RWPE2 (cell line): ENCODE data around the gene NCK1.

ENCODE experiments used
- ATAC-seq: fragments of 200-7000 bp; cut with Tn5 transposase; 3 replicates; pipeline ENCODE4 v1.9.1; 2021; ENCODE audit warnings: low read depth
- DNase-seq: peaks from one replicate; pipeline ENCODE4 v3.0.0-alpha.2; 2020; ENCODE audit warnings: low spot score
- H3K27ac ChIP-seq: fragments of 450-650 bp; 2 replicates; pipeline ENCODE4 v1.5.1; 2017; ENCODE audit warnings: mild to moderate bottlenecking; ENCODE audit not compliant: poor library complexity, severe bottlenecking
- H3K27me3 ChIP-seq: fragments of 250-450 bp; sonication (Bioruptor Pico); 2 replicates; pipeline ENCODE4 v1.5.1; 2021; ENCODE audit warnings: mild to moderate bottlenecking, moderate library complexity; ENCODE audit not compliant: insufficient read depth, poor library complexity, severe bottlenecking
- H3K36me3 ChIP-seq: fragments of 250-450 bp; sonication (Bioruptor Pico); 2 replicates; pipeline ENCODE4 v1.5.1; 2020; ENCODE audit warnings: low read depth, mild to moderate bottlenecking, moderate library complexity
- H3K4me1 ChIP-seq: fragments of 250-450 bp; sonication (Bioruptor Pico); 2 replicates; pipeline ENCODE4 v1.5.1; 2021; ENCODE audit warnings: mild to moderate bottlenecking, moderate library complexity; ENCODE audit not compliant: insufficient read depth, poor library complexity, severe bottlenecking
- H3K4me3 ChIP-seq: fragments of 250-450 bp; sonication (Bioruptor Pico); 2 replicates; pipeline ENCODE4 v1.5.1; 2021; ENCODE audit warnings: mild to moderate bottlenecking, moderate library complexity; ENCODE audit not compliant: severe bottlenecking
- H3K9me3 ChIP-seq: fragments of 250-450 bp; sonication (Bioruptor Pico); 2 replicates; pipeline ENCODE4 v1.5.1; 2021; ENCODE audit warnings: mild to moderate bottlenecking, moderate library complexity; ENCODE audit not compliant: severe bottlenecking
- CTCF ChIP-seq: fragments of 450-650 bp; IDR thresholded peaks from one replicate; pipeline ENCODE4 v1.5.1; 2017; ENCODE audit warnings: mild to moderate bottlenecking, moderate library complexity; ENCODE audit not compliant: poor library complexity, severe bottlenecking

NCK1 gene

GRCh38 chr3:136836511-136837156, 25.4 kb upstream of the NCK1 start:
- Histone ChIP-seq H3K4me3 (no peak overlapping the region), H3K27me3 (no peaks in the 10 kb centered on the region), H3K4me1 (peaks cover 9% of the 10 kb centered on the region), H3K27ac (no peak overlapping the region), H3K36me3 (no peaks in the 10 kb centered on the region), H3K9me3 (no peaks in the 10 kb centered on the region)
- DNase-seq (no peak), ATAC-seq (no peak)
- TF ChIP-seq CTCF, result no peak

DNA sequence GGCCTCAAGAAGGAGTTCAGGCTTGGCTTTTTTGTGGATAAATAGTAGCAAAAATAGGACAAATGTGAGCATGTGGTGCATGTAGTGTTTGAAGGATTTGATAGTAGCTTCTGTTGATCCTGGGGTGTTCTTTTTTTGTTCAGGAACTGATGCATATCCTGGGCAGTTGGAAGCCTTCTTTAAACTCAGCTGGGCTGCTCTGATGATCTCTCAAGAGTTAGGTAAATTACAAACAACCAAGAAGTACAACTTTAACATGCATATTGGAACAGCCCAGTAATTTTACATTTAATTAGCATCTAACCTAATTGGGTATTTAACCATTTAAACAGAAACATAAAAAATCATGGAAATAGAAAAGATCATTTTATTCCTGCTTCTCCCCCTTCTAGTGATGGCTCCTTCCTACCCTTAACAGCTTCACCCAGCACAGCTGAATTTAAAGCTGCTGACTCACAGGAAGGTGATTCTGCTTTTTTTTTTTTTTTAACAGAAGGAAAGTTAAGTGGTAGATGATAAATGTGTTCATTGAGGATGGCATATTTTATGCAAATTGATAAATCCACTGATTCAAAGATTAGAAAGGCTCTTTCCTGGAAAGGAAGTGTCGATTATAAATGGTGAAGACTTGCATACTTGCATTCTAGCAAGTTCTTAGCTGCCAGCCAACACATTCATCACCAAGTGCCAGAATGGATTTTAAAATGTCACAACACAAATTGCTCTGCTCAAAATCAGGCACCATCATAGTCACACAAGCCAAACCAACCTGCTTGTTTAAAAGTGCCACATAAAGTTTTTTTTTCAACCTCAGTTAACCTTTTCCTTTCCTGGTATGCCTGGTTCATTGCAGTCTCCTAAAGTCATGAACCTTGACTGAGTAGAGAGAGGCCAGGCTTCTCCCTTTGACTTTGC, 23.1 kb upstream of the NCK1 start:
- Histone ChIP-seq H3K4me1 (peaks cover 9% of the 10 kb centered on the region), H3K27ac (peak overlapping the region; percentile 27), H3K4me3 (no peak overlapping the region), H3K27me3 (no peaks in the 10 kb centered on the region), H3K9me3 (no peaks in the 10 kb centered on the region), H3K36me3 (no peaks in the 10 kb centered on the region)
- peak; percentile 63 for ATAC-seq
- TF ChIP-seq CTCF, result no peak
- DNase-seq, result no peak

DNA sequence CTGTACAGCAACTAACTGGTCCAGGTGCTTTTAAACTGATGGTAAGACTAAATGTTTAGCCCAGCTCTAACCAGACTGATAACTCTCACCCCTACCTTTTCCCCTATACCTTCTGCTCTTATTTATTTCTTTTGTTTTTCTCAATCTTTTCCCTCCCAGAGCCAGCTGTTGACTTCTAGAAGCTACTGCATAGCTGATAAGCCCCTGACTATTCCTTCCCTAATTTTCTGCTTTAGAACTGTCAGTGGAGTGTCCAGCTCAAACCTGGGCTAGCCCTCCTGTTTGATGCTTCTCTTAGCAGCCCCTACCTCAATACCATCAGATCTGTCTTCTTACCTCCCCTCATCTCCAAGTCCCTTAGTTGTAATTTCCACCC, 22.5 kb upstream of the NCK1 start:
- no peak for TF ChIP-seq CTCF
- no peak overlapping the region for H3K4me3 ChIP-seq
- ATAC-seq (no peak), DNase-seq (no peak)
- H3K4me1 ChIP-seq, result peaks cover 9% of the 10 kb centered on the region
- no peaks in the 10 kb centered on the region for H3K9me3 ChIP-seq
- H3K27me3 ChIP-seq, result no peaks in the 10 kb centered on the region
- no peaks in the 10 kb centered on the region for H3K36me3 ChIP-seq
- H3K27ac ChIP-seq, result peak overlapping the region; percentile 27

DNA sequence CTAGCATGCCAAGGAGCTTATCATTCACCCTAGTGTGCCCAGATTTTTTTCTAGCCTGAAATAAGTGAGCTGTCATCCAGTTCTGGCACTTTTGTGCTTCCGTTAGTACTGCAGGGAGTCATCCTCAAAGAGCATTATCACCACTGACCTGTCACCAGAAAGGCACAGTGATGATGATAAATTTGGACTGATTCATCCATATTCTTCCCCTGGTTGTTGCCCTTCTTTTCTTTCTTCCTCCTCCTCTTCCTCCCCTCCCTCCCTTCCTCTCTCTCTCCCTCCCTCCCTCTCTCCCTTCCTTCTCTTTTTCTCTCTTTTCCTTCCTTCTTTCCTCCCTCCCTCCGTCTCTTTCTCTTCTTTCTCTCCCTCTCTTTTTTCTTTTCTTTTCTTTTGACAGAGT, 21.8 kb upstream of the NCK1 start:
- no peak overlapping the region for H3K4me3 ChIP-seq
- peaks cover 9% of the 10 kb centered on the region for H3K4me1 ChIP-seq
- H3K27me3 ChIP-seq, result no peaks in the 10 kb centered on the region
- ATAC-seq (no peak), DNase-seq (no peak)
- TF ChIP-seq CTCF, result no peak
- no peaks in the 10 kb centered on the region for H3K9me3 ChIP-seq
- H3K36me3 ChIP-seq, result peaks cover 4% of the 10 kb centered on the region; the same call in 1 of the 2 replicates
- H3K27ac ChIP-seq, result no peak overlapping the region

DNA sequence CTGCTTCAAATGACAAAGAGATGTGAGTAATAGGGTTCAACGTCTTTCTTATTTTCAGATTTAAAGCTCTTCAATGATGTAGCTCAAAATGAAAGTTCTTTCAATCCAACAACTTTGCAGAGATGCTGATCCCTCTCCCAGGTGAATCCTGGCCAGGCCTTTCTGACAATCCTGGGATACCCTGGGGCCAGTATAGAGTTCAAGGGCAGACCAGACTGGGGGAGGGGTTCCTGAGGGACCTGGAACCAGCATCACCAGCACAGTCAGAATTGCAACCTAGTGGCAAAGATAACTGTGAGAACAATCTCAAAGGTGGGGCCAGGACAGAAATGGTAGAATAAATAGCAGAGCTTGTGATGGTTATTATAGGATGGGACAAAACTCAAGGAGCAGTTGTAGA, 19.7 kb upstream of the NCK1 start:
- no peak overlapping the region for H3K27ac ChIP-seq

More for the DNA sequence above, 19.7 kb upstream of the NCK1 start:
- peaks cover 9% of the 10 kb centered on the region for H3K4me1 ChIP-seq
- no peak for ATAC-seq
- no peaks in the 10 kb centered on the region for H3K27me3 ChIP-seq
- TF ChIP-seq CTCF, result no peak
- H3K9me3 ChIP-seq, result no peaks in the 10 kb centered on the region
- peaks cover 6% of the 10 kb centered on the region; the same call in 1 of the 2 replicates for H3K36me3 ChIP-seq
- DNase-seq, result no peak
- H3K4me3 ChIP-seq, result no peak overlapping the region
